OCI-LY7 (cell line): Measurements from ENCODE around the gene RNF207.

Experiments used
- CTCF ChIP-seq: fragments of 200-600 bp; sonication (generic); conservative IDR thresholded peaks from 2 replicates; pipeline ENCODE4 v1.5.1; 2014; ENCODE audit warnings: mild to moderate bottlenecking, antibody characterized with exemption, low read length, moderate library complexity, mixed read lengths
- EZH2phosphoT487 ChIP-seq: fragments of 200-600 bp; sonication (generic); IDR thresholded peaks from 2 replicates; pipeline ENCODE4 v1.6.1; 2018; ENCODE audit warnings: low read depth, borderline replicate concordance, mild to moderate bottlenecking, mixed run types, antibody characterized with exemption, low read length, moderate library complexity, mixed read lengths

GRCh38 chr1:6175411-6175828 lies 30.5 kb upstream of the RNF207 start:
- no peak for TF ChIP-seq CTCF
- no peak for TF ChIP-seq EZH2phosphoT487
